PC-9 (cell line): ENCODE results near the gene IMMP2L. TPM values are rescaled to one million over a fixed set of nuclear protein-coding genes. Genes with fewer than 3 reads are reported as not detected.

Source experiments
- BruUV-seq: library from RNA; stranded (reverse); fragments of 400-500 nt; replicated peaks from 2 replicates; lab custom pipeline; 2021; lab: Mats Ljungman, UMichigan
- CTCF ChIA-PET: fragments of 300-600 bp; sonication (Branson Sonifier 250); formaldehyde crosslinking; loops from one replicate; lab custom pipeline; 2022; ENCODE audit warnings: antibody characterized with exemption; lab: Charles Lee
- POLR2A ChIA-PET: fragments of 300-600 bp; sonication (Branson Sonifier 250); formaldehyde crosslinking; loops from one replicate; lab custom pipeline; 2022; ENCODE audit warnings: antibody characterized with exemption; ENCODE audit not compliant: unreplicated experiment; lab: Charles Lee
- DNase-seq, 2 experiments: peaks; one replicate each; pipeline versions ENCODE4 v3.0.0 to v3.0.0-alpha.2; 2015 to 2022; ENCODE audit warnings: mixed read lengths in 1 of 2
- H2AFZ ChIP-seq: fragments of 200-600 bp; sonication (generic); 2 replicates; pipeline ENCODE4 v1.8.1; 2017; ENCODE audit warnings: antibody characterized with exemption
- H3F3A ChIP-seq: fragments of 200-600 bp; sonication (generic); 2 replicates; pipeline ENCODE4 v1.8.1; 2017; ENCODE audit warnings: antibody characterized with exemption, mild to moderate bottlenecking, low read depth; ENCODE audit not compliant: insufficient read depth
- H3K27ac ChIP-seq: fragments of 200-600 bp; sonication (generic); 2 replicates; pipeline ENCODE4 v1.6.1; 2016; ENCODE audit warnings: mixed run types
- H3K27me3 ChIP-seq: fragments of 200-600 bp; sonication (generic); 2 replicates; pipeline ENCODE4 v1.6.1; 2016; ENCODE audit warnings: low read depth, mixed run types; ENCODE audit not compliant: insufficient read depth
- H3K36me3 ChIP-seq: fragments of 200-600 bp; sonication (generic); 2 replicates; pipeline ENCODE4 v1.6.1; 2016; ENCODE audit warnings: low read depth, mixed run types
- H3K4me1 ChIP-seq: fragments of 200-600 bp; sonication (generic); replicated peaks from 2 replicates; pipeline ENCODE4 v1.6.1; 2016; ENCODE audit warnings: mixed run types; ENCODE audit not compliant: insufficient read depth
- H3K4me2 ChIP-seq: fragments of 200-600 bp; sonication (generic); 2 replicates; pipeline ENCODE4 v1.6.1; 2017; ENCODE audit warnings: mixed run types
- H3K4me3 ChIP-seq: fragments of 200-600 bp; sonication (generic); 2 replicates; pipeline ENCODE4 v1.6.1; 2016; ENCODE audit warnings: mixed run types
- H3K79me2 ChIP-seq: fragments of 200-600 bp; sonication (generic); 2 replicates; pipeline ENCODE4 v1.6.1; 2017; ENCODE audit warnings: low read depth, mixed run types
- H3K9me2 ChIP-seq: fragments of 200-600 bp; sonication (generic); 2 replicates; pipeline ENCODE4 v1.8.1; 2017; ENCODE audit warnings: mild to moderate bottlenecking; ENCODE audit not compliant: insufficient read depth
- H3K9me3 ChIP-seq: fragments of 200-600 bp; sonication (generic); 2 replicates; pipeline ENCODE4 v1.8.1; 2016; ENCODE audit warnings: low read depth; ENCODE audit not compliant: insufficient read depth
- H4K20me1 ChIP-seq: fragments of 200-600 bp; sonication (generic); 2 replicates; pipeline ENCODE4 v1.8.1; 2017; ENCODE audit not compliant: insufficient read depth
- CTCF ChIP-seq: fragments of 200-600 bp; sonication (generic); conservative IDR thresholded peaks from 2 replicates; pipeline ENCODE4 v1.6.1; 2017; ENCODE audit warnings: mixed run types, antibody characterized with exemption, mild to moderate bottlenecking, moderate library complexity
- EZH2 ChIP-seq: fragments of 200-600 bp; sonication (generic); IDR thresholded peaks from 2 replicates; pipeline ENCODE4 v1.8.0; 2017; ENCODE audit warnings: antibody characterized with exemption, low read depth
- intact Hi-C: fragments of 100-400 bp; cut with micrococcal nuclease; formaldehyde crosslinking; loops from one replicate; pipeline ENCODE4 v1.10.0; 2022; ENCODE audit not compliant: unreplicated experiment
- total RNA-seq: library from RNA; stranded (reverse); gene quantifications from 2 replicates; pipeline ENCODE4 v1.2.3, GENCODE V29; 2021

IMMP2L gene
- total RNA-seq, 1 experiment from 2014 or later, result 40.5 TPM

DNA sequence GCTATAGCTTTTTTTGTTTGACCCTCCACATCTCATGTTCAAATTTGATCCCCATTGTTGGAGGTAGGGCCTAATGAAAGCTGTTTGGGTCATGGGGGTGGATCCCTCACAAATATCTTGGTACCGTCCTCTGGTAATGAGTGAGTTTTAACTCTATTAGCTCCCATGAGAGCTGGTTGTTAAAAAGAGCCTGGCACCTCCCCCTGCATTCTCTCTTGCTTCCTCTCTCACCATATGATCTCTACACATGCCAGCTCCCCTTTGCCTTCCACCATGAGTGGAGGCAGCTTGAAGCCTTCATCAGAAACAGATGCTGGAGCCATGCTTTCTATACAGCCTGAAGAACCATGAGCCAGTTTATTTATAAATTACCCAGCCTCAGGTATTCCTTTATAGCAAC, 43.0 kb upstream of the IMMP2L start:
- Histone ChIP-seq H4K20me1 (no peaks in the 10 kb centered on the region), H3K9me3 (no peaks in the 10 kb centered on the region), H3K79me2 (no peaks in the 10 kb centered on the region), H3K36me3 (no peaks in the 10 kb centered on the region), H3K27ac (no peak overlapping the region), H2AFZ (no peak overlapping the region), H3K4me3 (no peak overlapping the region), H3K4me1 (no peaks in the 10 kb centered on the region), H3K4me2 (no peak overlapping the region), H3F3A (no peaks in the 10 kb centered on the region), H3K9me2 (no peaks in the 10 kb centered on the region), H3K27me3 (no peaks in the 10 kb centered on the region)
- TF ChIP-seq EZH2, result no peak
- TF ChIP-seq CTCF, result no peak
- DNase-seq, result no peak
- intact Hi-C loops, result no loop called here
- ChIA-PET POLR2A (no interaction called here), CTCF (no interaction called here)
- BruUV-seq, result no TSS peak

DNA sequence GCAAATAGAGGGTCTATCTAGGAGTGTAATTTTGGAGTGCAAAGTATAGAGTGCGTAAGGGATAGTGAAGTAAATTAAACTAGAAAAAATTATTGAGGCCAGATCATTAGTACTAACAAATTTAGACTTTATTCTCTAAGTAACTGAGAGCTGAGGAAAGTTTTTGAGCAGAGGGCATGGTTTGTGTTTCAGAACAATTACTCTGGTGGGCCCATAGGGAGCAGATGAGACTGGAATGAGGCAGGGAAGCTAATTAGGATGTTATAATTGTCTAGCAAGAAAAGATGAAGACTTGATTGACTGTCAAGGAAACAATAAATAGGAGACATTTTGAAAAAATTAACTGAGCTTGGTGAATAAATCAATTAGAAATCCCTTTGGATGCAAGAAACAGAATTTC, 37.8 kb upstream of the IMMP2L start:
- H4K20me1 ChIP-seq, result 0 out of 2 replicates have a peak, but pooled peaks cover 5% of the 10 kb centered on the region
- intact Hi-C loops, result no loop called here
- TF ChIP-seq CTCF (no peak), EZH2 (no peak)
- no peaks in the 10 kb centered on the region for H3F3A ChIP-seq
- H3K79me2 ChIP-seq, result no peaks in the 10 kb centered on the region
- no peaks in the 10 kb centered on the region for H3K9me2 ChIP-seq
- H3K4me1 ChIP-seq, result no peaks in the 10 kb centered on the region
- no peak overlapping the region for H2AFZ ChIP-seq
- H3K9me3 ChIP-seq, result peaks cover 6% of the 10 kb centered on the region; the same call in 1 of the 2 replicates
- CTCF ChIA-PET, result no interaction called here
- no peak for DNase-seq
- no peaks in the 10 kb centered on the region for H3K36me3 ChIP-seq
- no peak overlapping the region for H3K4me2 ChIP-seq
- H3K27ac ChIP-seq, result no peak overlapping the region
- no peaks in the 10 kb centered on the region for H3K27me3 ChIP-seq
- no TSS peak for BruUV-seq
- POLR2A ChIA-PET, result no interaction called here
- H3K4me3 ChIP-seq, result no peak overlapping the region

- POLR2A ChIA-PET, result no interaction called here
- no peak overlapping the region for H3K27ac ChIP-seq
- CTCF ChIA-PET, result no interaction called here
These were observed 33.5 kb upstream of the IMMP2L start for GRCh38 chr7:111595780-111596179.

More at GRCh38 chr7:111595780-111596179, 33.5 kb upstream of the IMMP2L start:
- TF ChIP-seq EZH2 (no peak), CTCF (no peak)
- Histone ChIP-seq H3K4me2 (no peak overlapping the region), H4K20me1 (0 out of 2 replicates have a peak, but pooled peaks cover 5% of the 10 kb centered on the region), H3K36me3 (no peaks in the 10 kb centered on the region), H3K27me3 (no peaks in the 10 kb centered on the region), H3K4me3 (no peak overlapping the region), H3K79me2 (no peaks in the 10 kb centered on the region), H3K4me1 (no peaks in the 10 kb centered on the region), H2AFZ (no peak overlapping the region; the same call in 1 of the 2 replicates), H3F3A (no peaks in the 10 kb centered on the region), H3K9me2 (peaks cover 2% of the 10 kb centered on the region; the same call in 1 of the 2 replicates), H3K9me3 (peaks cover 6% of the 10 kb centered on the region; the same call in 1 of the 2 replicates)
- no peak for DNase-seq
- BruUV-seq, result no TSS peak
- intact Hi-C loops, result no loop called here
